HEK293 (cell line): ENCODE data around the gene WWOX.

Source experiments
- CTCF ChIA-PET: fragments of 350-600 bp; formaldehyde crosslinking; extraction: SDS; loops from one replicate; lab custom pipeline; 2021; ENCODE audit warnings: antibody characterized with exemption; lab: Yijun Ruan, JAX
- POLR2A ChIA-PET: fragments of 300-600 bp; formaldehyde crosslinking; extraction: SDS; loops from one replicate; lab custom pipeline; 2020; ENCODE audit warnings: antibody characterized with exemption, inconsistent platforms; lab: Yijun Ruan, JAX
- H3K27ac ChIP-seq: fragments of 200-500 bp; sonication (Bioruptor generic); 2 replicates; pipeline ENCODE4 v1.5.1; 2014; ENCODE audit warnings: low read depth, low read length, control low read depth, inconsistent platforms; ENCODE audit errors: extremely low read depth
- H3K36me3 ChIP-seq, 2 experiments: fragments of 200-500 bp in 1 of 2; sonication (Bioruptor generic) in 1 of 2; 1 replicate in 1 of 2; 2 replicates in 1 of 2; pipeline ENCODE4 v1.5.1; 2014 to 2017; ENCODE audit warnings: inconsistent platforms in 2 of 2, low read length in 2 of 2; ENCODE audit not compliant: control insufficient read depth in 2 of 2, insufficient read depth in 1 of 2
- H3K4me1 ChIP-seq: fragments of 200-500 bp; sonication (Bioruptor generic); 2 replicates; pipeline ENCODE4 v1.5.1; 2014; ENCODE audit warnings: mild to moderate bottlenecking, low read length, inconsistent platforms; ENCODE audit not compliant: control insufficient read depth, insufficient read depth
- H3K4me3 ChIP-seq: 2 replicates; pipeline ENCODE4 v1.5.1; 2011; ENCODE audit warnings: low read depth, mild to moderate bottlenecking, control low read depth, low read length, moderate library complexity
- H3K9me3 ChIP-seq: fragments of 200-500 bp; sonication (Bioruptor generic); 2 replicates; pipeline ENCODE4 v1.5.1; 2014; ENCODE audit warnings: low read depth, low read length, inconsistent platforms; ENCODE audit not compliant: control insufficient read depth, insufficient read depth
- EGR2 ChIP-seq: fragments of 450-650 bp; formaldehyde crosslinking; IDR thresholded peaks from 2 replicates; pipeline ENCODE4 v1.5.1; 2016; ENCODE audit warnings: low read depth, missing biosample characterization, missing genetic modification characterization
- ZBTB17 ChIP-seq: fragments of 450-650 bp; formaldehyde crosslinking; IDR thresholded peaks from 2 replicates; pipeline ENCODE4 v1.5.1; 2016; ENCODE audit warnings: missing biosample characterization, missing genetic modification characterization
- ZNF132 ChIP-seq: fragments of 450-650 bp; formaldehyde crosslinking; IDR thresholded peaks from 2 replicates; pipeline ENCODE4 v1.5.1; 2017; ENCODE audit warnings: missing biosample characterization, missing genetic modification characterization, borderline replicate concordance
- ZNF302 ChIP-seq: fragments of 450-650 bp; formaldehyde crosslinking; IDR thresholded peaks from 2 replicates; pipeline ENCODE4 v1.5.1; 2016; ENCODE audit warnings: missing biosample characterization, missing genetic modification characterization, low read depth
- ZNF311 ChIP-seq: fragments of 450-650 bp; formaldehyde crosslinking; IDR thresholded peaks from 2 replicates; pipeline ENCODE4 v1.5.1; 2017; ENCODE audit warnings: missing biosample characterization, missing genetic modification characterization, borderline replicate concordance
- ZNF350 ChIP-seq: fragments of 450-650 bp; formaldehyde crosslinking; IDR thresholded peaks from 2 replicates; pipeline ENCODE4 v1.5.0; 2017; ENCODE audit warnings: missing biosample characterization, mild to moderate bottlenecking, missing genetic modification characterization
- ZNF366 ChIP-seq: fragments of 450-650 bp; formaldehyde crosslinking; conservative IDR thresholded peaks from 2 replicates; pipeline ENCODE4 v1.5.1; 2016; ENCODE audit warnings: missing biosample characterization, missing genetic modification characterization
- ZNF558 ChIP-seq: fragments of 450-650 bp; formaldehyde crosslinking; IDR thresholded peaks from 2 replicates; pipeline ENCODE4 v1.5.1; 2016; ENCODE audit warnings: missing biosample characterization, missing genetic modification characterization
- ZNF596 ChIP-seq: fragments of 450-650 bp; IDR thresholded peaks from 2 replicates; pipeline ENCODE4 v1.5.0; 2018; ENCODE audit warnings: missing biosample characterization, mild to moderate bottlenecking, missing genetic modification characterization, moderate library complexity
- ZNF747 ChIP-seq: fragments of 450-650 bp; formaldehyde crosslinking; IDR thresholded peaks from 2 replicates; pipeline ENCODE4 v1.5.1; 2016; ENCODE audit warnings: missing biosample characterization, missing genetic modification characterization
- TF ChIP-seq, protein P1 (sequence below): fragments of 450-650 bp; formaldehyde crosslinking; IDR thresholded peaks from 2 replicates; pipeline ENCODE4 v1.5.1; 2017; ENCODE audit warnings: missing biosample characterization, missing genetic modification characterization
- TF ChIP-seq, protein P2 (sequence below): fragments of 450-650 bp; formaldehyde crosslinking; IDR thresholded peaks from 2 replicates; pipeline ENCODE4 v1.5.1; 2016; ENCODE audit warnings: missing biosample characterization, missing genetic modification characterization, borderline replicate concordance
- TF ChIP-seq, protein P3 (sequence below): fragments of 450-650 bp; formaldehyde crosslinking; IDR thresholded peaks from 2 replicates; pipeline ENCODE4 v1.5.1; 2016; ENCODE audit warnings: missing biosample characterization, missing genetic modification characterization
- TF ChIP-seq, protein P4 (sequence below): sonication (generic); formaldehyde crosslinking; IDR thresholded peaks from 2 replicates; pipeline ENCODE4 v1.8.1; 2022; ENCODE audit warnings: mild to moderate bottlenecking, moderate library complexity, missing genetic modification reagents
- TF ChIP-seq, protein P5 (sequence below): fragments of 450-650 bp; formaldehyde crosslinking; IDR thresholded peaks from 2 replicates; pipeline ENCODE4 v1.5.1; 2016; ENCODE audit warnings: missing biosample characterization, missing genetic modification characterization
- TF ChIP-seq, protein P6 (sequence below): fragments of 450-650 bp; IDR thresholded peaks from 2 replicates; pipeline ENCODE4 v1.5.1; 2018; ENCODE audit warnings: missing biosample characterization, mild to moderate bottlenecking, missing genetic modification characterization

WWOX gene

DNA sequence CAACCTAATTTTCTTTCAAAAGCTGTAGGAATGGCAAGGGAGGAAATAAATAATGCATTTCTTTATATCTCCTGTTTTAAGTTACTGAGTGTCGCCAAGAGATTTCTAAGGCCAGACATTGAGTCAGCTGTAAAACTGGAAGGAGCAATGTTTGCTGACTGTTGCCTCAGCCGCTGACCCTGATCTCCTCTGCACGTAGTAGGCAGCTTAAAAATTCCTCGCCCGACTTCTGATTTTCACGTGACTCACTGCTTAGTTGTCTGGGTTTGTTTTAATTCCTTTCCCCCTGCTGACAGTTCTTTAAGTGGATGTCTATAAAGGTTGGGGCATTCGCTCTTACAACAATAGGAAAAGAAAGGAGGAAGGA is 100.6 kb downstream of the WWOX start:
- Histone ChIP-seq H3K9me3 (no peaks in the 10 kb centered on the region), H3K36me3 (no peaks in the 10 kb centered on the region), H3K27ac (no peak overlapping the region), H3K4me3 (no peak overlapping the region), H3K4me1 (peaks cover 3% of the 10 kb centered on the region; the same call in 1 of the 2 replicates)
- POLR2A ChIA-PET: no interaction called here
- no peak for TF ChIP-seq ZNF132
- no peak for TF ChIP-seq ZNF302 (tag by site-specific recombination)
- TF ChIP-seq ZNF311: no peak
- TF ChIP-seq, protein P1, sequence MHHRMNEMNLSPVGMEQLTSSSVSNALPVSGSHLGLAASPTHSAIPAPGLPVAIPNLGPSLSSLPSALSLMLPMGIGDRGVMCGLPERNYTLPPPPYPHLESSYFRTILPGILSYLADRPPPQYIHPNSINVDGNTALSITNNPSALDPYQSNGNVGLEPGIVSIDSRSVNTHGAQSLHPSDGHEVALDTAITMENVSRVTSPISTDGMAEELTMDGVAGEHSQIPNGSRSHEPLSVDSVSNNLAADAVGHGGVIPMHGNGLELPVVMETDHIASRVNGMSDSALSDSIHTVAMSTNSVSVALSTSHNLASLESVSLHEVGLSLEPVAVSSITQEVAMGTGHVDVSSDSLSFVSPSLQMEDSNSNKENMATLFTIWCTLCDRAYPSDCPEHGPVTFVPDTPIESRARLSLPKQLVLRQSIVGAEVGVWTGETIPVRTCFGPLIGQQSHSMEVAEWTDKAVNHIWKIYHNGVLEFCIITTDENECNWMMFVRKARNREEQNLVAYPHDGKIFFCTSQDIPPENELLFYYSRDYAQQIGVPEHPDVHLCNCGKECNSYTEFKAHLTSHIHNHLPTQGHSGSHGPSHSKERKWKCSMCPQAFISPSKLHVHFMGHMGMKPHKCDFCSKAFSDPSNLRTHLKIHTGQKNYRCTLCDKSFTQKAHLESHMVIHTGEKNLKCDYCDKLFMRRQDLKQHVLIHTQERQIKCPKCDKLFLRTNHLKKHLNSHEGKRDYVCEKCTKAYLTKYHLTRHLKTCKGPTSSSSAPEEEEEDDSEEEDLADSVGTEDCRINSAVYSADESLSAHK (tag by site-specific recombination): no peak
- TF ChIP-seq, protein P2, sequence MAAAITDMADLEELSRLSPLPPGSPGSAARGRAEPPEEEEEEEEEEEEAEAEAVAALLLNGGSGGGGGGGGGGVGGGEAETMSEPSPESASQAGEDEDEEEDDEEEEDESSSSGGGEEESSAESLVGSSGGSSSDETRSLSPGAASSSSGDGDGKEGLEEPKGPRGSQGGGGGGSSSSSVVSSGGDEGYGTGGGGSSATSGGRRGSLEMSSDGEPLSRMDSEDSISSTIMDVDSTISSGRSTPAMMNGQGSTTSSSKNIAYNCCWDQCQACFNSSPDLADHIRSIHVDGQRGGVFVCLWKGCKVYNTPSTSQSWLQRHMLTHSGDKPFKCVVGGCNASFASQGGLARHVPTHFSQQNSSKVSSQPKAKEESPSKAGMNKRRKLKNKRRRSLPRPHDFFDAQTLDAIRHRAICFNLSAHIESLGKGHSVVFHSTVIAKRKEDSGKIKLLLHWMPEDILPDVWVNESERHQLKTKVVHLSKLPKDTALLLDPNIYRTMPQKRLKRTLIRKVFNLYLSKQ: no peak
- CTCF ChIA-PET: no interaction called here

DNA sequence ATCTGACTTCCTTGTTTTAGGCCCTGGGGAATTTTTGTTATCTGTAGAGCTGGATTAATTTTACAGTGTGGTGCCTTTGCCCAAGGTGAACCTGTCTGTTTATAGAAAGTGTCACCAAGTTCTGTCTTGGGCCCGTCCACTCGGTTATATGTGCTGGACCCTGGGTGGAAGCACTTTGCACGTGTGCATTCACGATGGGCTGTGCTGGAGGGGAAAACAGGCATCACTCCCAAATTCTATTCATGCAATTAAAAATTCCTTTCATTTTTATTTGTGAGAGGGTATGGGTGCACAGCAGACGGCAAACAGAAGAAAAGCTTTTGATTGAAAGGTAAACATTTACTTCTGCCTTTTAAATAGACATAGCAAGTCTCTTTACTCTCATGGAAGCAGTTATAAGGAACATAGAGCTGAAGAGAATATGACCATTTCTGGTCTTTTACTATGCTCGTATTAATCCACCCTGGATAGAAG is 101.2 kb downstream of the WWOX start:
- H3K4me3 ChIP-seq: no peak overlapping the region
- TF ChIP-seq, protein P3, sequence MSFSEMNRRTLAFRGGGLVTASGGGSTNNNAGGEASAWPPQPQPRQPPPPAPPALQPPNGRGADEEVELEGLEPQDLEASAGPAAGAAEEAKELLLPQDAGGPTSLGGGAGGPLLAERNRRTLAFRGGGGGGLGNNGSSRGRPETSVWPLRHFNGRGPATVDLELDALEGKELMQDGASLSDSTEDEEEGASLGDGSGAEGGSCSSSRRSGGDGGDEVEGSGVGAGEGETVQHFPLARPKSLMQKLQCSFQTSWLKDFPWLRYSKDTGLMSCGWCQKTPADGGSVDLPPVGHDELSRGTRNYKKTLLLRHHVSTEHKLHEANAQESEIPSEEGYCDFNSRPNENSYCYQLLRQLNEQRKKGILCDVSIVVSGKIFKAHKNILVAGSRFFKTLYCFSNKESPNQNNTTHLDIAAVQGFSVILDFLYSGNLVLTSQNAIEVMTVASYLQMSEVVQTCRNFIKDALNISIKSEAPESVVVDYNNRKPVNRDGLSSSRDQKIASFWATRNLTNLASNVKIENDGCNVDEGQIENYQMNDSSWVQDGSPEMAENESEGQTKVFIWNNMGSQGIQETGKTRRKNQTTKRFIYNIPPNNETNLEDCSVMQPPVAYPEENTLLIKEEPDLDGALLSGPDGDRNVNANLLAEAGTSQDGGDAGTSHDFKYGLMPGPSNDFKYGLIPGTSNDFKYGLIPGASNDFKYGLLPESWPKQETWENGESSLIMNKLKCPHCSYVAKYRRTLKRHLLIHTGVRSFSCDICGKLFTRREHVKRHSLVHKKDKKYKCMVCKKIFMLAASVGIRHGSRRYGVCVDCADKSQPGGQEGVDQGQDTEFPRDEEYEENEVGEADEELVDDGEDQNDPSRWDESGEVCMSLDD (tag by site-specific recombination): no peak
- TF ChIP-seq ZNF350 (tag by site-specific recombination): no peak
- TF ChIP-seq, protein P4, sequence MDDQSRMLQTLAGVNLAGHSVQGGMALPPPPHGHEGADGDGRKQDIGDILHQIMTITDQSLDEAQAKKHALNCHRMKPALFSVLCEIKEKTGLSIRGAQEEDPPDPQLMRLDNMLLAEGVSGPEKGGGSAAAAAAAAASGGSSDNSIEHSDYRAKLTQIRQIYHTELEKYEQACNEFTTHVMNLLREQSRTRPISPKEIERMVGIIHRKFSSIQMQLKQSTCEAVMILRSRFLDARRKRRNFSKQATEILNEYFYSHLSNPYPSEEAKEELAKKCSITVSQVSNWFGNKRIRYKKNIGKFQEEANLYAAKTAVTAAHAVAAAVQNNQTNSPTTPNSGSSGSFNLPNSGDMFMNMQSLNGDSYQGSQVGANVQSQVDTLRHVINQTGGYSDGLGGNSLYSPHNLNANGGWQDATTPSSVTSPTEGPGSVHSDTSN (CRISPR knock-in tag): no peak
- no peak for TF ChIP-seq ZNF747
- TF ChIP-seq, all 188 proteins: peak for 0

DNA sequence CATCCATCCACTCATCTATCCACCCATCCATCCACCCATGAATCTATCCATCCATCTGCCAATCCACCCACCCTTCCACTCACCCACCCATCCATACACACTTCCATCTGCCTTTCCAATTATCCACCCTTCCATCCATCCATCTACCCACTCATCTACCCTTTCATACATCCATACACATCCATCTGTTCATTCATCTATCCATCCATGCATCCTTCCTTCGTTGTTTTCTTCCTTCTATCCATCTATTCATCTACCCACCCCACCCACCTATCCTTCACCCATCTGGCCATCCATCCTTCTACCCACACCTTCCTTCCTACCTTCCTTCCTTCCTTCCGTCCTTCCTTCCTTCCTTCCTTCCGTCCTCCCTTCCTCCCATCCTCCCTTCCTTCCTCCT is 106.1 kb downstream of the WWOX start:
- TF ChIP-seq ZNF596 (tag by site-specific recombination) (no peak), ZBTB17 (tag by site-specific recombination) (peak; percentile 23; the same call in 1 of the 2 replicates), ZNF558 (tag by site-specific recombination) (no peak), EGR2 (tag by site-specific recombination) (peak; percentile 66), ZNF366 (tag by site-specific recombination) (peak; percentile 93)
- TF ChIP-seq, protein P5, sequence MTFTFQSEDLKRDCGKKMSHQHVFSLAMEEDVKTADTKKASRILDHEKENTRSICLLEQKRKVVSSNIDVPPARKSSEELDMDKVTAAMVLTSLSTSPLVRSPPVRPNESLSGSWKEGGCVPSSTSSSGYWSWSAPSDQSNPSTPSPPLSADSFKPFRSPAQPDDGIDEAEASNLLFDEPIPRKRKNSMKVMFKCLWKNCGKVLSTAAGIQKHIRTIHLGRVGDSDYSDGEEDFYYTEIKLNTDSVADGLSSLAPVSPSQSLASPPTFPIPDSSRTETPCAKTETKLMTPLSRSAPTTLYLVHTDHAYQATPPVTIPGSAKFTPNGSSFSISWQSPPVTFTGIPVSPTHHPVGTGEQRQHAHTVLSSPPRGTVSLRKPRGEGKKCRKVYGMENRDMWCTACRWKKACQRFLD: no peak
- TF ChIP-seq, protein P6, sequence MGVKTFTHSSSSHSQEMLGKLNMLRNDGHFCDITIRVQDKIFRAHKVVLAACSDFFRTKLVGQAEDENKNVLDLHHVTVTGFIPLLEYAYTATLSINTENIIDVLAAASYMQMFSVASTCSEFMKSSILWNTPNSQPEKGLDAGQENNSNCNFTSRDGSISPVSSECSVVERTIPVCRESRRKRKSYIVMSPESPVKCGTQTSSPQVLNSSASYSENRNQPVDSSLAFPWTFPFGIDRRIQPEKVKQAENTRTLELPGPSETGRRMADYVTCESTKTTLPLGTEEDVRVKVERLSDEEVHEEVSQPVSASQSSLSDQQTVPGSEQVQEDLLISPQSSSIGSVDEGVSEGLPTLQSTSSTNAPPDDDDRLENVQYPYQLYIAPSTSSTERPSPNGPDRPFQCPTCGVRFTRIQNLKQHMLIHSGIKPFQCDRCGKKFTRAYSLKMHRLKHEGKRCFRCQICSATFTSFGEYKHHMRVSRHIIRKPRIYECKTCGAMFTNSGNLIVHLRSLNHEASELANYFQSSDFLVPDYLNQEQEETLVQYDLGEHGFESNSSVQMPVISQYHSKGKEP (tag by site-specific recombination): no peak
- no peak overlapping the region for H3K4me3 ChIP-seq
- no peaks in the 10 kb centered on the region for H3K36me3 ChIP-seq
- no peaks in the 10 kb centered on the region for H3K9me3 ChIP-seq
- H3K4me1 ChIP-seq: peaks cover 1% of the 10 kb centered on the region; the same call in 1 of the 2 replicates
- CTCF ChIA-PET: interaction anchor here (0.5 kb wide), 1 partner anchor 1052 kb away, joined by 3 read pairs; no protein-coding TSS in a partner anchor
- H3K27ac ChIP-seq: no peak overlapping the region
- POLR2A ChIA-PET: no interaction called here

More for the DNA sequence above, 101.2 kb downstream of the WWOX start:
- Histone ChIP-seq H3K27ac (no peak overlapping the region), H3K36me3 (no peaks in the 10 kb centered on the region), H3K9me3 (no peaks in the 10 kb centered on the region), H3K4me1 (peaks cover 3% of the 10 kb centered on the region; the same call in 1 of the 2 replicates)
- POLR2A ChIA-PET: no interaction called here
- CTCF ChIA-PET: no interaction called here
